Measurements from ENCODE around the gene TBXAS1. TPM values are rescaled to one million over a fixed set of nuclear protein-coding genes. Genes with fewer than 3 reads are reported as not detected.
A peak's percentile ranks its signal among the peaks of the same experiment; 100 is the strongest.

Gene TBXAS1
- total and polyA plus RNA-seq, 2 experiments from 2014 or later = 1.3 TPM; not detected in 1

- TF ChIP-seq CREB1 (CRISPR knock-in tag; IDR thresholded peaks at IDR 0.05; ENCODE audit: low read depth) (no peak), STAT1 (IDR thresholded peaks at IDR 0.05; ENCODE audit: unreplicated experiment) (no peak), CTCF (conservative IDR thresholded peaks at IDR 0.05; ENCODE audit: low read depth in 2 of 2) (no peak), ZNF331 (CRISPR knock-in tag; IDR thresholded peaks at IDR 0.05; ENCODE audit: low read depth) (no peak)
- no peaks in the 10 kb centered on the region for H3K79me2 ChIP-seq (replicated peaks; ENCODE audit: insufficient read depth)
- H3K4me1 Mint-ChIP-seq = peaks cover 9% of the 10 kb centered on the region
- no peak overlapping the region for H3K27ac ChIP-seq (ENCODE audit: low read depth)
- H3K4me2 ChIP-seq = no peak overlapping the region
- no peaks in the 10 kb centered on the region for H3K27me3 ChIP-seq (ENCODE audit: insufficient read depth)
- H3K4me3 Mint-ChIP-seq = no peak overlapping the region
- H3K9me3 Mint-ChIP-seq = no peaks in the 10 kb centered on the region
- H4K20me1 ChIP-seq (replicated peaks; ENCODE audit: insufficient read depth) = no peaks in the 10 kb centered on the region
- no peaks in the 10 kb centered on the region for H3K36me3 Mint-ChIP-seq (ENCODE audit: low read depth)
- no peak overlapping the region for H3K4me3 ChIP-seq
- H3K36me3 ChIP-seq (ENCODE audit: insufficient read depth) = no peaks in the 10 kb centered on the region
- H2AFZ ChIP-seq = peak overlapping the region; percentile 69; the same call in 1 of the 2 replicates
- DNase-seq (ENCODE audit: low spot score) (no peak), ATAC-seq (peak; percentile 71)
- H3K4me1 ChIP-seq (ENCODE audit: insufficient read depth) = no peaks in the 10 kb centered on the region
- H3F3A ChIP-seq (replicated peaks; ENCODE audit: low read depth) = no peaks in the 10 kb centered on the region
- H3K27ac Mint-ChIP-seq = no peak overlapping the region
- no peaks in the 10 kb centered on the region for H3K9me2 ChIP-seq (ENCODE audit: insufficient read depth)
- peaks cover 1% of the 10 kb centered on the region for H3K27me3 Mint-ChIP-seq (ENCODE audit: insufficient read depth, low read depth, poor library complexity)
Measured at GRCh38 chr7:139989366-139990141, 160.5 kb downstream of the TBXAS1 start.

GRCh38 chr7:139990142-139990535 lies 161.1 kb downstream of the TBXAS1 start:
- no peaks in the 10 kb centered on the region for H3K9me3 Mint-ChIP-seq
- TF ChIP-seq NANOG (IDR thresholded peaks at IDR 0.05; ENCODE audit: borderline replicate concordance) = no peak
- no peak for TF ChIP-seq EZH2 (IDR thresholded peaks at IDR 0.05; ENCODE audit: low read depth, unreplicated experiment)
- TF ChIP-seq JUNB (IDR thresholded peaks at IDR 0.05; ENCODE audit: unreplicated experiment) = no peak
- no peak for TF ChIP-seq CREB1 (CRISPR knock-in tag; IDR thresholded peaks at IDR 0.05; ENCODE audit: low read depth)
- no peak for TF ChIP-seq ZNF462 (CRISPR knock-in tag; IDR thresholded peaks at IDR 0.05)
- no peak for TF ChIP-seq STAT1 (IDR thresholded peaks at IDR 0.05; ENCODE audit: unreplicated experiment)
- TF ChIP-seq EZH2phosphoT487 (IDR thresholded peaks at IDR 0.05; ENCODE audit: unreplicated experiment) = no peak
- TF ChIP-seq ZNF331 (CRISPR knock-in tag; IDR thresholded peaks at IDR 0.05; ENCODE audit: low read depth) = no peak

More at GRCh38 chr7:139990142-139990535, 161.1 kb downstream of the TBXAS1 start:
- Histone ChIP-seq H2AFZ (peak overlapping the region; percentile 69; the same call in 1 of the 2 replicates), H3K79me2 (replicated peaks; ENCODE audit: insufficient read depth) (no peaks in the 10 kb centered on the region), H3K36me3 (ENCODE audit: insufficient read depth) (no peaks in the 10 kb centered on the region), H3K4me3 (no peak overlapping the region), H3K27ac (ENCODE audit: low read depth) (no peak overlapping the region), H3F3A (replicated peaks; ENCODE audit: low read depth) (no peaks in the 10 kb centered on the region), H3K9me2 (ENCODE audit: insufficient read depth) (no peaks in the 10 kb centered on the region), H3K27me3 (ENCODE audit: insufficient read depth) (no peaks in the 10 kb centered on the region), H3K4me2 (no peak overlapping the region), H4K20me1 (replicated peaks; ENCODE audit: insufficient read depth) (no peaks in the 10 kb centered on the region), H3K4me1 (ENCODE audit: insufficient read depth) (no peaks in the 10 kb centered on the region)
- Mint-ChIP-seq H3K4me3 (no peak overlapping the region), H3K36me3 (ENCODE audit: low read depth) (no peaks in the 10 kb centered on the region), H3K27ac (no peak overlapping the region), H3K27me3 (ENCODE audit: insufficient read depth, low read depth, poor library complexity) (peaks cover 1% of the 10 kb centered on the region), H3K4me1 (peaks cover 9% of the 10 kb centered on the region)
- DNase-seq (ENCODE audit: low spot score) (no peak), ATAC-seq (peak; percentile 24)
